NCI-H2107 treated with DMSO at 0.1 percent for 48 hours (cell line): ENCODE data around the gene TMCO4.

ENCODE experiments used
- DNase-seq: peaks from one replicate; lab custom pipeline; 2025; ENCODE audit not compliant: unreplicated experiment; lab: John Stamatoyannopoulos, UW

TMCO4 gene

GRCh38 chr1:19689085-19689757 lies 110.5 kb downstream of the TMCO4 start:
- DNase-seq: no peak

- no peak for DNase-seq
Measured at GRCh38 chr1:19688041-19688842, 111.5 kb downstream of the TMCO4 start.

- DNase-seq: no peak
Measured at GRCh38 chr1:19687414-19687813, 112.3 kb downstream of the TMCO4 start.

GRCh38 chr1:19685994-19686393 lies 113.7 kb downstream of the TMCO4 start:
- no peak for DNase-seq

GRCh38 chr1:19684677-19685076 lies 115.0 kb downstream of the TMCO4 start:
- DNase-seq: no peak

GRCh38 chr1:19683351-19683750 lies 116.4 kb downstream of the TMCO4 start:
- DNase-seq: no peak

- DNase-seq: no peak
Measured at GRCh38 chr1:19682901-19683300, 116.8 kb downstream of the TMCO4 start.

GRCh38 chr1:19682257-19682656 lies 117.5 kb downstream of the TMCO4 start:
- DNase-seq: no peak

GRCh38 chr1:19680644-19681043 lies 119.1 kb downstream of the TMCO4 start:
- DNase-seq: no peak

- DNase-seq: no peak
Measured at GRCh38 chr1:19679691-19680090, 120.0 kb downstream of the TMCO4 start.

GRCh38 chr1:19678931-19679453 lies 120.7 kb downstream of the TMCO4 start:
- DNase-seq: no peak

- DNase-seq: no peak
Measured at GRCh38 chr1:19678493-19678892, 121.2 kb downstream of the TMCO4 start.

- DNase-seq: no peak
Measured at GRCh38 chr1:19676438-19676922, 123.2 kb downstream of the TMCO4 start.

GRCh38 chr1:19675797-19676196 lies 123.9 kb downstream of the TMCO4 start:
- no peak for DNase-seq

GRCh38 chr1:19672237-19672636 lies 127.5 kb downstream of the TMCO4 start:
- DNase-seq: no peak

- DNase-seq: no peak
Measured at GRCh38 chr1:19670787-19671186, 128.9 kb downstream of the TMCO4 start.

GRCh38 chr1:19668888-19669287 lies 130.8 kb downstream of the TMCO4 start:
- DNase-seq: no peak

GRCh38 chr1:19665496-19666465 lies 133.9 kb downstream of the TMCO4 start:
- DNase-seq: no peak

- no peak for DNase-seq
Measured at GRCh38 chr1:19665186-19665495, 134.6 kb downstream of the TMCO4 start.

GRCh38 chr1:19664453-19665185 lies 135.1 kb downstream of the TMCO4 start, which contains the start of gene HTR6:
Gene HTR6 (plus strand): TSS chr1:19664875. CDS start chr1:19665754, 879 bp downstream.
- no peak for DNase-seq
